PC-3 (cell line): ENCODE data around the gene TMCO6. TPM values are rescaled to one million over a fixed set of nuclear protein-coding genes. Genes with fewer than 3 reads are reported as not detected.
A peak's percentile ranks its signal among the peaks of the same experiment; 100 is the strongest.
"Not testable (repeated sequence)": the region's sequence is repeated elsewhere in the genome, so short reads cannot be mapped to it uniquely, and the experiment has no call there.

Experiments
- ATAC-seq: fragments of 200-7000 bp; cut with Tn5 transposase; 2 replicates; pipeline ENCODE4 v1.9.1; 2020; ENCODE audit warnings: mild to moderate bottlenecking, moderate library complexity
- BruUV-seq: library from RNA; stranded (reverse); fragments of 400-500 nt; replicated peaks from 2 replicates; lab custom pipeline; 2021; lab: Mats Ljungman, UMichigan
- CTCF ChIA-PET: fragments of 300-600 bp; sonication (Branson Sonifier 250); formaldehyde crosslinking; loops from one replicate; lab custom pipeline; 2022; ENCODE audit warnings: antibody characterized with exemption; lab: Charles Lee
- POLR2A ChIA-PET: fragments of 300-600 bp; sonication (Branson Sonifier 250); formaldehyde crosslinking; loops from one replicate; lab custom pipeline; 2022; ENCODE audit warnings: antibody characterized with exemption; ENCODE audit not compliant: unreplicated experiment; lab: Charles Lee
- DNase-seq: peaks from one replicate; pipeline ENCODE4 v3.0.0-alpha.2; 2015
- H2AFZ ChIP-seq: fragments of 300-600 bp; sonication (generic); 2 replicates; pipeline ENCODE4 v1.6.0; 2016; ENCODE audit warnings: antibody characterized with exemption, low read length
- H3F3A ChIP-seq: fragments of 300-600 bp; sonication (generic); one replicate; pipeline ENCODE4 v1.6.0; 2017; ENCODE audit warnings: antibody characterized with exemption, low read length, control low read depth, mild to moderate bottlenecking; ENCODE audit not compliant: unreplicated experiment
- H3K27ac ChIP-seq: fragments of 300-600 bp; sonication (generic); 2 replicates; pipeline ENCODE4 v1.5.1; 2016; ENCODE audit warnings: mild to moderate bottlenecking, low read length
- H3K27me3 ChIP-seq: fragments of 300-600 bp; sonication (generic); 2 replicates; pipeline ENCODE4 v1.6.1; 2016; ENCODE audit warnings: low read length, mixed read lengths
- H3K36me3 ChIP-seq: fragments of 300-600 bp; sonication (generic); 2 replicates; pipeline ENCODE4 v1.6.1; 2016; ENCODE audit warnings: low read depth, mixed run types, low read length, mixed read lengths
- H3K4me1 ChIP-seq: fragments of 300-600 bp; sonication (generic); 2 replicates; pipeline ENCODE4 v1.5.1; 2016; ENCODE audit warnings: low read length; ENCODE audit not compliant: insufficient read depth
- H3K4me2 ChIP-seq: fragments of 300-600 bp; sonication (generic); 2 replicates; pipeline ENCODE4 v1.6.0; 2016; ENCODE audit warnings: low read length
- H3K4me3 ChIP-seq: fragments of 300-600 bp; sonication (generic); 2 replicates; pipeline ENCODE4 v1.5.1; 2016; ENCODE audit warnings: mild to moderate bottlenecking, low read length, mixed read lengths
- H3K79me2 ChIP-seq: fragments of 300-600 bp; sonication (generic); 2 replicates; pipeline ENCODE4 v1.6.1; 2017; ENCODE audit warnings: low read length, mixed read lengths
- H3K9ac ChIP-seq: fragments of 300-600 bp; sonication (generic); 2 replicates; pipeline ENCODE4 v1.6.0; 2016; ENCODE audit warnings: mild to moderate bottlenecking, low read length
- H3K9me2 ChIP-seq: fragments of 300-600 bp; sonication (generic); replicated peaks from 2 replicates; pipeline ENCODE4 v1.6.1; 2016; ENCODE audit warnings: mixed run types, low read length, mixed read lengths
- H3K9me3 ChIP-seq: fragments of 300-600 bp; sonication (generic); 2 replicates; pipeline ENCODE4 v1.6.1; 2016; ENCODE audit warnings: low read length, mixed read lengths
- H4K20me1 ChIP-seq: fragments of 300-600 bp; sonication (generic); 2 replicates; pipeline ENCODE4 v1.6.1; 2016; ENCODE audit warnings: low read length, mixed read lengths
- EZH2 ChIP-seq: fragments of 300-600 bp; sonication (generic); IDR thresholded peaks from one replicate; pipeline ENCODE4 v1.6.1; 2017; ENCODE audit warnings: antibody characterized with exemption, mild to moderate bottlenecking, low read length; ENCODE audit not compliant: unreplicated experiment
- EZH2phosphoT487 ChIP-seq: fragments of 300-600 bp; sonication (generic); IDR thresholded peaks from 2 replicates; pipeline ENCODE4 v1.6.1; 2018; ENCODE audit warnings: mild to moderate bottlenecking, antibody characterized with exemption, low read length, borderline replicate concordance
- intact Hi-C: fragments of 100-400 bp; cut with micrococcal nuclease; formaldehyde crosslinking; loops from 2 replicates; pipeline ENCODE4 v1.9.0; 2023
- total RNA-seq: library from RNA; depleted of rRNA; stranded (reverse); fragments of >200 nt; gene quantifications from 2 replicates; pipeline ENCODE4 v1.2.3, GENCODE V29; 2014
- TF ChIP-seq, protein P1 (sequence below): fragments of 300-600 bp; sonication (generic); conservative IDR thresholded peaks from 2 replicates; pipeline ENCODE4 v1.5.1; 2017; ENCODE audit warnings: antibody characterized with exemption, low read depth, mild to moderate bottlenecking, low read length

TMCO6 gene
- total RNA-seq, 1 experiment from 2014 or later: 16.5 TPM

DNA sequence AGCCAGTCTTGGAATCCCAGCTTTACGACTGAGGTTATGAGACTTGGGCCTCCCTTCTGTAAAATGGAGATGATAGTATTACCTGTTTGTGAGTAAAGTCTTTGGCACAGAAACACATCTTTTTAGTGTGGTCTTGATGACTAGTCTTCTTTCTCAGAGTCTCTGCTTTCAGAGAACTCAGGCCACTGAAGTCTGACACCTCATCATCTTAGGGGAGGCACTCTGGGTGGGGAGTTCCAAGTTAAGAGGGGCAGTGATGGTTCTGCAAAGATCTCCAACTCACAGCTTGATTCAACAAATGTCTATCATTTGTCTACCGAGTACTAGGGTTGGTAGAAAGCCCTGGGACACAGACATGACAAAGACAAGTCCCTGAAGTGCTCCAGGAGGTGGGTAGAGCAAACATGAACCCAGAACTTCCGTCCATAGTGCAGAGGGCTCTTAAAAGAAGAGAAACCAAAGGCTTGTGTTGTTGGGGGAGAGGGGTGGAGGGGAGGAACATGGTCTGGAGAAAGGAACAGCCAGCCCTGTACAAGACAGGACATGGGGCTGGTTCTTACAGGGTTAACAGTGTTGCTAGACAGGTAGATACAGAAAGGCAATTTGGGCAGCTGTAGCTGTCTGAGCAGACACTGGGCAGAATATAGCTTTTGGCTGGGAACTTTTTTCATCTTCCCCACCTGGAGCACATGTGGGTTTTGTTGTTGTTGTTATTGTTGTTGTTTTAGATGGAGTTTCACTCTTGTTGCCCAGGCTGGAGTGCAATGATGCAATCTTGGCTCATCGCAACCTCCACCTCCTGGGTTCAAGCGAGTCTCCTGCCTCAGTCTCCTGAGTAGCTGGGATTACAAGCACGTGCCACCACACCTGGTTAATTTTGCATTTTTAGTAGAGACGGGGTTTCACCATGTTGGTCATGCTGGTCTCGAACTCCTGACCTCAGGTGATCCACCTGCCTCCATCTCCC lies 3.7 kb upstream of the TMCO6 start:
- Histone ChIP-seq H3K9ac (no peak overlapping the region), H2AFZ (no peak overlapping the region), H3K27me3 (no peaks in the 10 kb centered on the region), H4K20me1 (no peaks in the 10 kb centered on the region), H3K4me3 (no peak overlapping the region), H3K9me2 (no peaks in the 10 kb centered on the region), H3K9me3 (no peaks in the 10 kb centered on the region), H3K79me2 (peaks cover 13% of the 10 kb centered on the region), H3K4me1 (peaks cover 9% of the 10 kb centered on the region; the same call in 1 of the 2 replicates), H3K36me3 (no peaks in the 10 kb centered on the region), H3K4me2 (no peak overlapping the region), H3K27ac (no peak overlapping the region), H3F3A (no peaks in the 10 kb centered on the region)
- CTCF ChIA-PET: interaction anchor here (0.6 kb wide), 1 partner anchor 106 kb away, joined by 3 read pairs; no protein-coding TSS in a partner anchor
- intact Hi-C loops: no loop called here
- no peak for TF ChIP-seq EZH2phosphoT487
- TF ChIP-seq, protein P1, sequence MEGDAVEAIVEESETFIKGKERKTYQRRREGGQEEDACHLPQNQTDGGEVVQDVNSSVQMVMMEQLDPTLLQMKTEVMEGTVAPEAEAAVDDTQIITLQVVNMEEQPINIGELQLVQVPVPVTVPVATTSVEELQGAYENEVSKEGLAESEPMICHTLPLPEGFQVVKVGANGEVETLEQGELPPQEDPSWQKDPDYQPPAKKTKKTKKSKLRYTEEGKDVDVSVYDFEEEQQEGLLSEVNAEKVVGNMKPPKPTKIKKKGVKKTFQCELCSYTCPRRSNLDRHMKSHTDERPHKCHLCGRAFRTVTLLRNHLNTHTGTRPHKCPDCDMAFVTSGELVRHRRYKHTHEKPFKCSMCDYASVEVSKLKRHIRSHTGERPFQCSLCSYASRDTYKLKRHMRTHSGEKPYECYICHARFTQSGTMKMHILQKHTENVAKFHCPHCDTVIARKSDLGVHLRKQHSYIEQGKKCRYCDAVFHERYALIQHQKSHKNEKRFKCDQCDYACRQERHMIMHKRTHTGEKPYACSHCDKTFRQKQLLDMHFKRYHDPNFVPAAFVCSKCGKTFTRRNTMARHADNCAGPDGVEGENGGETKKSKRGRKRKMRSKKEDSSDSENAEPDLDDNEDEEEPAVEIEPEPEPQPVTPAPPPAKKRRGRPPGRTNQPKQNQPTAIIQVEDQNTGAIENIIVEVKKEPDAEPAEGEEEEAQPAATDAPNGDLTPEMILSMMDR: no peak
- no peak for ATAC-seq
- POLR2A ChIA-PET: interaction anchor here (0.6 kb wide), 2 partner anchors 138 to 448 kb away, joined by 5 to 17 read pairs; no protein-coding TSS in a partner anchor
- BruUV-seq: no TSS peak
- no peak for DNase-seq

GRCh38 chr5:140637371-140638100 lies 1.7 kb upstream of the TMCO6 start:
- DNase-seq: no peak
- no TSS peak for BruUV-seq
- Histone ChIP-seq H3K4me1 (peaks cover 9% of the 10 kb centered on the region; the same call in 1 of the 2 replicates), H3K9ac (no peak overlapping the region), H3K36me3 (no peaks in the 10 kb centered on the region; the same call in 1 of the 2 replicates), H2AFZ (no peak overlapping the region), H3K9me3 (no peaks in the 10 kb centered on the region), H3K27me3 (no peaks in the 10 kb centered on the region), H3K4me3 (no peak overlapping the region), H3F3A (no peaks in the 10 kb centered on the region), H3K79me2 (peaks cover 19% of the 10 kb centered on the region), H4K20me1 (no peaks in the 10 kb centered on the region), H3K9me2 (no peaks in the 10 kb centered on the region), H3K27ac (no peak overlapping the region), H3K4me2 (no peak overlapping the region)
- ChIA-PET CTCF (no interaction called here), POLR2A (no interaction called here)
- intact Hi-C loops: loop anchor here (2.0 kb wide), 1 partner anchor 73 kb away; the partner anchor contains the start of genes APBB3 and SLC35A4
- ATAC-seq: no peak
- TF ChIP-seq, protein P1: no peak
- TF ChIP-seq EZH2: no peak
- no peak for TF ChIP-seq EZH2phosphoT487

DNA sequence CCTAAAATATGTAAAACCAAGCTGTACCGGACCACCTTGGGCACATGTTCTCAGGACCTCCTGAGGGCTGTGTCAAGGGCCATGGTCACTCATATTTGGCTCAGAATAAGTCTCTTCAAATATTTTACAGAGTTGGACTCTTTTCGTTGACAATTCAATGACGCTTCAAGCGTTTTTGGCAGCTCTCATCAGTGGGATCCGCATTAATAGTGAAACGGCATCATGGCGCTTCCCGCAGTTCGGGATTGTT lies 428 bp upstream of the TMCO6 start:
- not testable (repeated sequence) for ATAC-seq
- TSS peak; percentile 27 for BruUV-seq

More for the DNA sequence above, 428 bp upstream of the TMCO6 start:
- H3F3A ChIP-seq, H3K27me3 ChIP-seq, H3K36me3 ChIP-seq, H3K9ac ChIP-seq, H3K9me3 ChIP-seq, H3K4me1 ChIP-seq, H4K20me1 ChIP-seq, DNase-seq, POLR2A ChIA-PET, H3K9me2 ChIP-seq: not testable (repeated sequence)
- Histone ChIP-seq H3K4me3 (peak overlapping the region; percentile 97), H3K79me2 (peaks cover 19% of the 10 kb centered on the region), H2AFZ (peak overlapping the region; percentile 85), H3K27ac (peak overlapping the region; percentile 31; the same call in 1 of the 2 replicates), H3K4me2 (peak overlapping the region; percentile 99)
- intact Hi-C loops: loop anchor here (1.0 to 2.0 kb wide), 3 partner anchors 8 to 92 kb away; partner anchors contain the start of genes APBB3, EIF4EBP3, IK and NDUFA2
- CTCF ChIA-PET: interaction anchor here (0.6 kb wide), 1 partner anchor 15 kb away, joined by 8 read pairs; no protein-coding TSS in a partner anchor
